CD1c-positive myeloid dendritic cell (primary cell): Measurements from ENCODE around the gene TIAM2.
A peak's percentile ranks its signal among the peaks of the same experiment; 100 is the strongest.
"Not testable (repeated sequence)": the region's sequence is repeated elsewhere in the genome, so short reads cannot be mapped to it uniquely, and the experiment has no call there.

Experiments
- DNase-seq: peaks from one replicate; pipeline ENCODE4 v3.0.0-alpha.2; 2016; ENCODE audit errors: extremely low spot score

The TIAM2 gene

DNA sequence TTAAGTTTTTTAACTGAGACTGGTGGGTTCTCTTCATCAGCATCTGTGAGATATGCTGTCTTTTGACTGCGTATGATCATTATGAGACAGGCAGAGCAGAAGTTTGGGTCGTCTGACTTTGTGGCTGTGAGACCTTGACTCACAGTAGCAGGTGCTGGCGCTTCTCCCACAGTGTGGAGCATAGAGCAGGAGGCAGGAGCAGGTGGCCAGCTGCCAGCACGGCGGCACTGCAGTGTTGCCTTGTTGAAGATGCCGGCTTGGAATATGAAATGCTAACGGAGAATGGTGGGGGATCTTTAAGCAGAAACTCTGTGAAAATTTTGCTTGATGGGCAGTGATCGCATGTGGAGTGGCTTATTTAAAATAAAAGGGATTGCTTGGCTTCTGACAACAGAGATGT is 105.0 kb downstream of the TIAM2 start:
- DNase-seq = no peak

- DNase-seq = no peak
Measured at GRCh38 chr6:155100591-155100990, 105.5 kb downstream of the TIAM2 start.

DNA sequence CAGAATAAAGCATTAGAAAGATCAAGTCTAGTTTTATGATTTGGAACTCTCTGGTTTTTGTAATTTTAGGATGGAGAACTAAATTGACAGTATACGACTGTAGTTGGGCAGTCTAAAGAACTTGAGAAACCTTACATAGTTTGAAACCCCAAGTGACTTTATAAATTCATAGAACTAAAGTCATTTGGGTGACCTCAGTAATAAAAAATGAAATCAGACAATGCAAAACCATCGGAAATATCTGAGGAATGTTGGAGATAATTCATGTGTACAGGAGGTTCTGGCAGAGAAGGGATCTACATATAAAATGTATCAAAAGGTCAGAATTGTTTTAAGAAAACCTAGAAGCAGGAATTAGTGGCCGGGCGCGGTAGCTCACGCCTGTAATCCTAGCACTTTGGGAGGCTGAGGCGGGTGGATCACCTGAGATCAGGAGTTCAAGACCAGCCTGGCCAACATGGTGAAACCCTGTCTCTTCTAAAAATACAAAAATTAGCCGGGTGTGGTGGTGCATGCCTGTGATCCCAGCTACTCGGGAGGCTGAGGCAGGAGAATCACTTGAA is 108.0 kb downstream of the TIAM2 start:
- not testable (repeated sequence) for DNase-seq

GRCh38 chr6:155103816-155104366 is 108.8 kb downstream of the TIAM2 start:
- peak; percentile 31 for DNase-seq

GRCh38 chr6:155106456-155107115 is 111.5 kb downstream of the TIAM2 start:
- DNase-seq = no peak

- no peak for DNase-seq
Measured at GRCh38 chr6:155107432-155108069, 112.4 kb downstream of the TIAM2 start.

GRCh38 chr6:155108070-155108820 is 113.1 kb downstream of the TIAM2 start:
- no peak for DNase-seq

- no peak for DNase-seq
Measured at GRCh38 chr6:155110721-155111120, 115.6 kb downstream of the TIAM2 start.

DNA sequence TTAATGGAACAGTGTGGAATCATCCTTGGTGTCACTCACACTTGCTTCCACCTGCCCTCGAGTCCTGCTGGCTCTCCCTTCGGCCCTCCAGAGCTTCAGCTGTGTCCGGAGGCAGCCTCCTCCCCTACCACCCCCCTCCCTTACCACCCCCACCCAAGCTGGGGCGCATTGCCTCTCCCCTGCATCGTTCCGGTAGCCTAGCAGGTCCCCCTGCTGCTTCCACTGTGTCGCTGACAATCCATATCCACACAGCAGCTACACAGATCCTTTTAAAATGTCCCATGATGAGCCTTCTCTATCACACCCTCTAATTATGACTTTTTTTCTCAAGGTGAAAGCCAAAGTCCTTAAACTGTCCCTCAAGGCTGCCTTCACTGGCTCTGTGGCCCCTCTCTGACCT is 117.6 kb downstream of the TIAM2 start:
- no peak for DNase-seq

GRCh38 chr6:155115893-155116570 is 120.9 kb downstream of the TIAM2 start:
- DNase-seq = no peak

- DNase-seq = no peak
Measured at GRCh38 chr6:155116571-155116910, 121.4 kb downstream of the TIAM2 start.

DNA sequence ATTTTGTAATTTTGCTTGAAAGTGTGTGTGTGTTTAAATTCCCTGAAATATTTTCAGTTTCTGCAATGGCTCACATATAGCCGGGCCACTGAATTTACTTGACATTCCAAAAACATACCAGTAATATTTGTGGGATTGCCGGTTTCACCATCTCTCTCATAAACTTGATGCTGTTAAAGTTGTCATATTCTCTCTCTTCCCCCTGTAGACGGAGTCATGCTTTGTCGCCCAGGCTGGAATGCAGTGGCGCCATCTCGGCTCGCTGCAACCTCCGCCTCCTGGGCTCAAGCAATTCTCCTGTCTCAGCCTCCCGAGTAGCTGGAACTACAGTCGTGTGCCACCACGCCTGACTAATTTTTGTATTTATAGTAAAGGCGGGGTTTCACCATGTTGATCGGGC is 122.1 kb downstream of the TIAM2 start:
- no peak for DNase-seq

- no peak for DNase-seq
Measured at GRCh38 chr6:155117785-155118184, 122.7 kb downstream of the TIAM2 start.

GRCh38 chr6:155119201-155119600 is 124.1 kb downstream of the TIAM2 start:
- not testable (repeated sequence) for DNase-seq

DNA sequence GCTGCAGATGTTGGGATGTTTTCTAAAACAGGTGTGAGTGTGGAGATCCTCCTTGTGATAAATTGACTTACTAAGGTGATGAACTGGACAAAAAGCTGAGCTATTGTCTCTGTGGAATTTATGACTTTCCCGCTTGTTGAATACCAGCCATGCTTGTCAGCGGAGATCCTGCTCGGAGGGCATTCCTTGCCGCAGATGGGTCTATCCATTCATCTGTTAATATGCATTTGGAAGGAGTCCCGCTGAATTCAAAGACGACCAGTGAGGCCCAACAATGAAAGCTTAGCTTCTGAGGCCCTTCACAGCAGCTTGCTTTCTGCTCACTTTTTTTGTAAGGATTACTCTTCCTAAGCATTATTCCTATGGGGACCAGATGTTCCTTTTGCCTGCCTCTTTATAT is 124.9 kb downstream of the TIAM2 start:
- DNase-seq = no peak

DNA sequence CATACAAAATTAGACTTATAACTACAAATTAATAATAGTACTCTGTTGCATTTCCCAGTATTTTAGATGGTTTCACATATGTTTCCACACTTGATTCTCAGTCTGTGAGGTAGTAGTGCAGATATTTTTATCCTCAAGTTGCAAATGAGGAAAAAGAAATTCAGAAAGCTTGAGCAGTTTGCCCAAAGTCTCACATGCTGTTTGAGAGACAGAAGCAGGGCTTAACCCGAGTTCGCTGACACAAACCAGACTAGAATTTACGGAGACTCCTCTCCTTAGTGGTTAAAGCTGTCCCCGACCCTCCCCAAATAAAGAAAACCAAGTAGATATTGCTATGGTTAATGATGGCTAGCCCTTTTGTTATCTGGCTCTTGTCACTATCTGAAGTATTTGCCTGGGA is 126.2 kb downstream of the TIAM2 start:
- DNase-seq = no peak

- no peak for DNase-seq
Measured at GRCh38 chr6:155121699-155122098, 126.6 kb downstream of the TIAM2 start.

GRCh38 chr6:155122199-155122950 is 127.3 kb downstream of the TIAM2 start:
- DNase-seq = no peak

GRCh38 chr6:155123520-155123919 is 128.4 kb downstream of the TIAM2 start:
- DNase-seq = no peak

GRCh38 chr6:155125906-155126305 is 130.8 kb downstream of the TIAM2 start:
- no peak for DNase-seq
